Fibroblast of lung (primary cell): Measurements from ENCODE around the gene PUM2.

Source experiments
- EZH2 ChIP-seq: IDR thresholded peaks from 2 replicates; pipeline ENCODE4 v1.5.1; 2012; ENCODE audit warnings: low read length, control low read depth, mild to moderate bottlenecking; ENCODE audit errors: missing control alignments
- TF ChIP-seq, protein P1 (sequence below), 2 donors: IDR thresholded peaks in 1 of 2; conservative IDR thresholded peaks in 1 of 2; 1 replicate in 1 of 2; 2 replicates in 1 of 2; pipeline ENCODE4 v1.5.1; 2011 to 2012; ENCODE audit warnings: low read length in 2 of 2, control low read depth in 1 of 2, inconsistent platforms in 1 of 2, low read depth in 1 of 2, mild to moderate bottlenecking in 1 of 2

DNA sequence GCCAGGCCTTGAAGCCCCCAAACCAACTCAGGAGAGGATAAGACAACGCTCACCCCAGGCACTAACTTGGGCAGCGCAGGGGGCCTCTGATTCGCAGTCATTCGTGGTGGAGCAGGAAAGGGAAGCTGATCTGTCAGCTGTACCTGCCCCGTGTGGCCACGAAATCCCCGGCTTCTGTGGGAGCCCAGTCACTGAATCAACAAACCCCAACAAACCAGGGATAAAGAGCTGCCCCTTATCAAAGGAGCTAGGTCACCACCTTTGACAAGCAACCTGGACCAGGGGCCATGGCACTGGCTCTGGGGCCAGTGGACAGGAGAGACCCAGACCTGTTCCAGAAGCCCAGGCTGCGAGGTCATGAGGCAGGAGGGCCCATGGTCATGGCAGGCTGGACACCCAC is 140.2 kb downstream of the PUM2 start:
- TF ChIP-seq, protein P1, sequence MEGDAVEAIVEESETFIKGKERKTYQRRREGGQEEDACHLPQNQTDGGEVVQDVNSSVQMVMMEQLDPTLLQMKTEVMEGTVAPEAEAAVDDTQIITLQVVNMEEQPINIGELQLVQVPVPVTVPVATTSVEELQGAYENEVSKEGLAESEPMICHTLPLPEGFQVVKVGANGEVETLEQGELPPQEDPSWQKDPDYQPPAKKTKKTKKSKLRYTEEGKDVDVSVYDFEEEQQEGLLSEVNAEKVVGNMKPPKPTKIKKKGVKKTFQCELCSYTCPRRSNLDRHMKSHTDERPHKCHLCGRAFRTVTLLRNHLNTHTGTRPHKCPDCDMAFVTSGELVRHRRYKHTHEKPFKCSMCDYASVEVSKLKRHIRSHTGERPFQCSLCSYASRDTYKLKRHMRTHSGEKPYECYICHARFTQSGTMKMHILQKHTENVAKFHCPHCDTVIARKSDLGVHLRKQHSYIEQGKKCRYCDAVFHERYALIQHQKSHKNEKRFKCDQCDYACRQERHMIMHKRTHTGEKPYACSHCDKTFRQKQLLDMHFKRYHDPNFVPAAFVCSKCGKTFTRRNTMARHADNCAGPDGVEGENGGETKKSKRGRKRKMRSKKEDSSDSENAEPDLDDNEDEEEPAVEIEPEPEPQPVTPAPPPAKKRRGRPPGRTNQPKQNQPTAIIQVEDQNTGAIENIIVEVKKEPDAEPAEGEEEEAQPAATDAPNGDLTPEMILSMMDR (conservative IDR thresholded peaks at IDR 0.05 in 1 of 2, IDR thresholded peaks at IDR 0.05 in 1 of 2; ENCODE audit: low read depth in 1 of 2, low read length in 2 of 2), result no peak
- no peak for TF ChIP-seq EZH2
